H9 (cell line): ENCODE results near the gene TIAM2. TPM values are rescaled to one million over a fixed set of nuclear protein-coding genes. Genes with fewer than 3 reads are reported as not detected.

Source experiments
- DNase-seq: peaks from one replicate; pipeline ENCODE4 v3.0.0-alpha.2; 2017
- H2AFZ ChIP-seq: one replicate; pipeline ENCODE4 v1.6.1; 2013; ENCODE audit warnings: mild to moderate bottlenecking, low read length, control low read depth, moderate library complexity
- H2AK5ac ChIP-seq: 2 replicates; pipeline ENCODE4 v1.6.1; 2013; ENCODE audit warnings: low read length, control low read depth, mixed read lengths; ENCODE audit not compliant: insufficient read length
- H2BK120ac ChIP-seq: one replicate; pipeline ENCODE4 v1.6.1; 2013; ENCODE audit warnings: low read depth, mild to moderate bottlenecking, low read length, control low read depth, inconsistent platforms; ENCODE audit not compliant: poor library complexity, severe bottlenecking
- H2BK12ac ChIP-seq: 2 replicates; pipeline ENCODE4 v1.6.1; 2013; ENCODE audit warnings: low read length, control low read depth, mixed read lengths, low read depth; ENCODE audit not compliant: insufficient read length
- H2BK15ac ChIP-seq: 2 replicates; pipeline ENCODE4 v1.6.1; 2013; ENCODE audit warnings: low read depth, low read length, control low read depth
- H2BK20ac ChIP-seq: one replicate; pipeline ENCODE4 v1.6.1; 2013; ENCODE audit warnings: low read depth, mild to moderate bottlenecking, low read length, control low read depth, inconsistent platforms; ENCODE audit not compliant: poor library complexity, severe bottlenecking
- H2BK5ac ChIP-seq: 2 replicates; pipeline ENCODE4 v1.6.1; 2013; ENCODE audit warnings: low read length, control low read depth, mixed read lengths; ENCODE audit not compliant: insufficient read length
- H3K14ac ChIP-seq: 2 replicates; pipeline ENCODE4 v1.6.1; 2013; ENCODE audit warnings: low read length, control low read depth; ENCODE audit not compliant: insufficient read depth
- H3K18ac ChIP-seq: 2 replicates; pipeline ENCODE4 v1.6.1; 2013; ENCODE audit warnings: low read depth, mild to moderate bottlenecking, mixed read lengths, low read length, control low read depth; ENCODE audit not compliant: insufficient read length
- H3K23ac ChIP-seq: 2 replicates; pipeline ENCODE4 v1.6.1; 2013; ENCODE audit warnings: low read length, control low read depth, mixed read lengths, low read depth; ENCODE audit not compliant: insufficient read length
- H3K23me2 ChIP-seq: 2 replicates; pipeline ENCODE4 v1.6.1; 2013; ENCODE audit warnings: low read depth, mild to moderate bottlenecking, mixed read lengths, low read length, control low read depth; ENCODE audit not compliant: insufficient read length, poor library complexity, severe bottlenecking
- H3K27ac ChIP-seq: 2 replicates; pipeline ENCODE4 v1.5.1; 2013; ENCODE audit warnings: low read length, control low read depth, mixed read lengths, low read depth; ENCODE audit not compliant: insufficient read length
- H3K27me3 ChIP-seq: 2 replicates; pipeline ENCODE4 v1.6.1; 2013; ENCODE audit warnings: low read length, control low read depth, inconsistent platforms; ENCODE audit not compliant: insufficient read depth
- H3K4ac ChIP-seq: 2 replicates; pipeline ENCODE4 v1.6.1; 2013; ENCODE audit warnings: low read depth, mild to moderate bottlenecking, control low read depth, inconsistent platforms, low read length, moderate library complexity
- H3K4me1 ChIP-seq: 2 replicates; pipeline ENCODE4 v1.6.1; 2013; ENCODE audit warnings: low read length, control low read depth, inconsistent platforms; ENCODE audit not compliant: insufficient read depth
- H3K4me2 ChIP-seq: 2 replicates; pipeline ENCODE4 v1.6.1; 2013; ENCODE audit warnings: low read length, control low read depth, mixed read lengths; ENCODE audit not compliant: insufficient read length, insufficient read depth
- H3K56ac ChIP-seq: 2 replicates; pipeline ENCODE4 v1.6.1; 2013; ENCODE audit warnings: low read depth, mild to moderate bottlenecking, mixed read lengths, low read length, control low read depth; ENCODE audit not compliant: insufficient read length
- H3K79me1 ChIP-seq: 2 replicates; pipeline ENCODE4 v1.6.1; 2013; ENCODE audit warnings: low read depth, mild to moderate bottlenecking, moderate library complexity, low read length, control low read depth, inconsistent platforms; ENCODE audit not compliant: insufficient read depth, poor library complexity, severe bottlenecking
- H3K79me2 ChIP-seq: 2 replicates; pipeline ENCODE4 v1.6.1; 2013; ENCODE audit warnings: low read length, control low read depth, inconsistent platforms; ENCODE audit not compliant: insufficient read depth
- H3K9ac ChIP-seq: 2 replicates; pipeline ENCODE4 v1.6.1; 2013; ENCODE audit warnings: low read length, control low read depth, mixed read lengths; ENCODE audit not compliant: insufficient read length; ENCODE audit errors: extremely low read depth
- H3K9me3 ChIP-seq: one replicate; pipeline ENCODE4 v1.6.1; 2013; ENCODE audit warnings: low read depth, low read length, inconsistent platforms; ENCODE audit not compliant: control insufficient read depth
- H3T11ph ChIP-seq: one replicate; pipeline ENCODE4 v1.6.1; 2013; ENCODE audit warnings: mild to moderate bottlenecking, low read length, control low read depth, inconsistent platforms
- H4K20me1 ChIP-seq: one replicate; pipeline ENCODE4 v1.6.1; 2013; ENCODE audit not compliant: control insufficient read depth, insufficient read length, insufficient read depth
- H4K5ac ChIP-seq: 2 replicates; pipeline ENCODE4 v1.6.1; 2013; ENCODE audit warnings: low read depth, mild to moderate bottlenecking, mixed read lengths, low read length, control low read depth; ENCODE audit not compliant: insufficient read length
- H4K8ac ChIP-seq: replicated peaks from 2 replicates; pipeline ENCODE4 v1.6.1; 2013; ENCODE audit warnings: low read length, control low read depth, mixed read lengths, low read depth; ENCODE audit not compliant: insufficient read length
- H4K91ac ChIP-seq: 2 replicates; pipeline ENCODE4 v1.6.1; 2013; ENCODE audit warnings: low read depth, mild to moderate bottlenecking, moderate library complexity, mixed read lengths, low read length, control low read depth; ENCODE audit not compliant: insufficient read length
- H3K27ac Mint-ChIP-seq, 3 experiments: 2 replicates in 2 of 3; 3 replicates in 1 of 3; pipeline ENCODE4 v1.8.0; 2020 to 2021; ENCODE audit warnings: mixed read lengths in 3 of 3, mild to moderate bottlenecking in 1 of 3, moderate library complexity in 1 of 3
- H3K27me3 Mint-ChIP-seq: 2 replicates; pipeline ENCODE4 v1.8.0; 2021; ENCODE audit warnings: low read depth, mild to moderate bottlenecking, moderate library complexity, mixed read lengths
- H3K36me3 Mint-ChIP-seq, 3 experiments: 2 replicates in 2 of 3; 3 replicates in 1 of 3; pipeline ENCODE4 v1.8.0; 2020 to 2021; ENCODE audit warnings: low read depth in 3 of 3, mixed read lengths in 3 of 3; ENCODE audit not compliant: insufficient read depth in 1 of 3
- H3K4me1 Mint-ChIP-seq, 2 experiments: 2 replicates each; pipeline ENCODE4 v1.8.0; 2020; ENCODE audit warnings: mixed read lengths in 2 of 2
- H3K4me3 Mint-ChIP-seq, 2 experiments: 2 replicates in 1 of 2; 3 replicates in 1 of 2; pipeline ENCODE4 v1.8.0; 2020 to 2021; ENCODE audit warnings: mild to moderate bottlenecking in 2 of 2, mixed read lengths in 2 of 2, moderate library complexity in 1 of 2
- H3K9me3 Mint-ChIP-seq, 2 experiments: 2 replicates in 1 of 2; 3 replicates in 1 of 2; pipeline ENCODE4 v1.8.0; 2020; ENCODE audit warnings: mild to moderate bottlenecking in 2 of 2, mixed read lengths in 2 of 2, moderate library complexity in 1 of 2
- WGBS: extraction: QIAGEN DNeasy Blood & Tissue Kit; methylation state at CpG from one replicate; pipeline ENCODE4 v1.1.7; 2013; ENCODE audit warnings: missing lambda C conversion rate, low lambda C conversion rate, mixed read lengths; ENCODE audit not compliant: insufficient read length; ENCODE audit errors: extremely low coverage; 5-methylcytosine and 5-hydroxymethylcytosine counted together
- total RNA-seq: library from RNA; stranded (reverse); gene quantifications from 2 replicates; pipeline ENCODE4 v1.2.1, GENCODE V29; 2021
- TF ChIP-seq, protein P1 (sequence below): fragments of 200-600 bp; sonication (generic); conservative IDR thresholded peaks from 3 replicates; pipeline ENCODE4 v1.8.0; 2021; ENCODE audit warnings: antibody characterized with exemption, mild to moderate bottlenecking

The TIAM2 gene
- total RNA-seq, 1 experiment from 2014 or later = 6.3 TPM

DNA sequence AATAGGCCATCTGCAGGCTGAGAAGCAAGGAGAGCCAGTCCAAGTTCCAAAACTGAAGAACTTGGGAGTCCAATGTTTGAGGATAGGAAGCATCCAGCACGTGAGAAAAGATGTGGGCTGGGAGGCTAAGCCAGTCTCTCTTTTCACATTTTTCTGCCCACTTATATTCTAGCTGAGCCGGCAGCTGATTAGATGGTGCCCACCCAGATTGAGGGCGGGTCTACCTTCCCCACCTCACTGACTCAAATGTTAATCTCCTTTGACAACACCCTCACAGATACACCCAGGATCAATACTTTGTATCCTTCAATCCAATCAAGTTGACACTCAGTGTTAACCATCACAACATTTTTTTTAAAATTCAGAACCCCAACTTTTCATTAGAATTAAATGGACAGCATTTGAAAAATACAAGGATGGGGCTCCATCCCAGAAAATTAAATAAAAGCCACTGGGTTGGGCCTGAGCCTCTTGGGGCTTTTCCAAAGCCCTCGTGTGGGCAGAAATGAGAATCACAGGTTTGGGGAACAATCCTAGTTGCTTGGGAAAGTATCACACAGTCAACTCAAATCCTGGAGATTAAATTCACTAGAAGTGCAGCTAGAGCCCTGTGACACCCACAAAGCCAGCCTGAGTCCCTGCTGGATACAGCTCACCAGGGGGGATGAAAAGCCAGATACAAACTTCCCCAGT lies 270.9 kb downstream of the TIAM2 start:
- H3K18ac ChIP-seq = no peak overlapping the region
- H2BK120ac ChIP-seq = no peak overlapping the region
- no peaks in the 10 kb centered on the region for H3K27me3 ChIP-seq
- H2AFZ ChIP-seq = no peak overlapping the region
- H3K23ac ChIP-seq = no peak overlapping the region
- DNase-seq = no peak
- H3K4me1 ChIP-seq = no peaks in the 10 kb centered on the region; the same call in 1 of the 2 replicates
- H2BK5ac ChIP-seq = no peak overlapping the region
- no peaks in the 10 kb centered on the region for H4K20me1 ChIP-seq
- H3K4me2 ChIP-seq = no peak overlapping the region
- H4K8ac ChIP-seq = no peak overlapping the region
- TF ChIP-seq, protein P1, sequence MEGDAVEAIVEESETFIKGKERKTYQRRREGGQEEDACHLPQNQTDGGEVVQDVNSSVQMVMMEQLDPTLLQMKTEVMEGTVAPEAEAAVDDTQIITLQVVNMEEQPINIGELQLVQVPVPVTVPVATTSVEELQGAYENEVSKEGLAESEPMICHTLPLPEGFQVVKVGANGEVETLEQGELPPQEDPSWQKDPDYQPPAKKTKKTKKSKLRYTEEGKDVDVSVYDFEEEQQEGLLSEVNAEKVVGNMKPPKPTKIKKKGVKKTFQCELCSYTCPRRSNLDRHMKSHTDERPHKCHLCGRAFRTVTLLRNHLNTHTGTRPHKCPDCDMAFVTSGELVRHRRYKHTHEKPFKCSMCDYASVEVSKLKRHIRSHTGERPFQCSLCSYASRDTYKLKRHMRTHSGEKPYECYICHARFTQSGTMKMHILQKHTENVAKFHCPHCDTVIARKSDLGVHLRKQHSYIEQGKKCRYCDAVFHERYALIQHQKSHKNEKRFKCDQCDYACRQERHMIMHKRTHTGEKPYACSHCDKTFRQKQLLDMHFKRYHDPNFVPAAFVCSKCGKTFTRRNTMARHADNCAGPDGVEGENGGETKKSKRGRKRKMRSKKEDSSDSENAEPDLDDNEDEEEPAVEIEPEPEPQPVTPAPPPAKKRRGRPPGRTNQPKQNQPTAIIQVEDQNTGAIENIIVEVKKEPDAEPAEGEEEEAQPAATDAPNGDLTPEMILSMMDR = peak; percentile 48; the same call in 2 of the 3 replicates
- Mint-ChIP-seq H3K36me3 (peaks cover 23 to 45% (median 28%) of the 10 kb centered on the region in 3 experiments), H3K27ac (0 out of 7 replicates have a peak overlapping the region, but pooled peaks of 2 of the 3 experiments have one; percentile 11 to 35), H3K4me1 (peaks cover 29 to 36% of the 10 kb centered on the region in 2 experiments), H3K9me3 (peaks cover 0 to 3% of the 10 kb centered on the region in 2 experiments; a peak in 2 of 5 replicates), H3K4me3 (no peak overlapping the region), H3K27me3 (no peaks in the 10 kb centered on the region)
- H3K56ac ChIP-seq = no peak overlapping the region
- H3T11ph ChIP-seq = no peak overlapping the region
- H2AK5ac ChIP-seq = no peak overlapping the region
- H3K9me3 ChIP-seq = no peaks in the 10 kb centered on the region
- no peaks in the 10 kb centered on the region for H3K23me2 ChIP-seq
- no CpG with 5 or more reads among the region's 4 CpGs for WGBS
- H2BK12ac ChIP-seq = no peak overlapping the region
- no peak overlapping the region for H3K9ac ChIP-seq
- no peak overlapping the region for H3K27ac ChIP-seq
- no peak overlapping the region for H4K5ac ChIP-seq
- no peaks in the 10 kb centered on the region for H3K79me1 ChIP-seq
- 0 out of 2 replicates have a peak, but pooled peaks cover 3% of the 10 kb centered on the region for H3K79me2 ChIP-seq
- no peak overlapping the region for H4K91ac ChIP-seq
- no peak overlapping the region for H3K14ac ChIP-seq
- no peak overlapping the region for H2BK15ac ChIP-seq
- no peak overlapping the region for H2BK20ac ChIP-seq
- no peak overlapping the region for H3K4ac ChIP-seq
